ACHN (cell line): ENCODE results near the gene ZNF525.
"Not testable (repeated sequence)": the region's sequence is repeated elsewhere in the genome, so short reads cannot be mapped to it uniquely, and the experiment has no call there.

Experiments used
- DNase-seq: peaks from one replicate; pipeline ENCODE4 v3.0.0-alpha.2; 2015
- in situ Hi-C: cut with HindIII; loops from 2 replicates; pipeline ENCODE4 v1.10.0; 2017; ENCODE audit warnings: low sequenced_read_pairs, low pct_ligation_motif_present, low pct_unique_long_range_greater_than_20kb

The ZNF525 gene

DNA sequence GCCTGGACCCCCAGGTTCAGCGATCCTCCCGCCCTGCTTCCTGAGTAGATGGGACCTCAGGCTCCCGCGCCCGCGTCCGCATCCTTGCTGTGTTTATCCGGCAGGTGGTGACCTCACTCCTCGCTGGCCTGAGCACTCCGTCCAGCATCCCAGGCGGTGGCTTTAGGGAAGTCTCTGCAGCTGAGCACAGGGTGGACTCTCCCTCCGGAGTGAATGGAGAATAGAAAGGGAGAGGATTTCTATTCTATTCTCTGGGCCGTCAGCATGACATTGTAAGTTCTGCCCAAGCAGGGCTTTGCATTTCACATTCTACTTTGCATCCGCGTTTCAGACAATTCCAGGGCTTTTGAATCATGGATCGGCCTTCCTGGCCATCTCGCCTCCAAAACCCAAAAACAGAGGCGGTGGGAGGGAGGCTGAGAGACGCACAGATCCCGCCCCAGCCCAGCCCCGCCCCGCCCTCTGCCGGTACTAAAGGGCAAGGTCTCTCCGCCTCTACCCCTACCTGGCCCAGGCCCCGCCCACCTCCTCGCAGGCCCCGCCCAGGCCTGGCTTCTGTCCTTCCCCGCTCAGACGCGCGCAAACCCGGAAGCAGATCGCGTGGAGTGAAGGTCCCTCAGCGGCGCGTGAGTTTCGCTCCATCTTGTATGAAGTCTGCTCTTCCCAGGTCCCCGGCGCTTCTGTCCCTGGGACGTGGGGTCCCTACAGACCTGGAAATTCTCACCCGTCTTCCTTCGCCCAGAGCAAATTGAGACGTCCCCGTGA, at the start of gene ZNF525:
ZNF525 (plus strand) TSS at position 572 of the 765 bp plus-strand sequence. CDS start 6,577 bp downstream, outside the sequence.
- in situ Hi-C loops, result no loop called here
- no peak for DNase-seq

DNA sequence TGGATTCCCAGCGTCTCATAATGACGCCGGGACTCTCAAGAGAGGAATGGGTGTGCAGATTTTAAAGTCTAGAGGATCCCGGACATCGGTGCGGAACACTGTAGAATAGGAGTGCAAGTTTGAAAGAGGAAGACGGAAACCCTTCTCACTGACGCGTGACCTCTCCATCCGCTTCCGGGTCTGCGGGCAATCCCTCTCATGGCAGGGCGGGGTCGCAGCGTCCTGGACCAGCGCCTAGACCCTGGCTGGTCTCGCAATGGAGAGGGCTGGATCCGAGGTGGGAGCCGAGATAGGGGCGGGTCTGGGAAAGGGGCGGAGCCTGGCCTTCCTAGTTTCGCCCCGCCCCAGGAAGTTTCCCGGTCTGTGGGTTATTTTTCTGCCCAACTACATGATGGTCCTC, 36.5 kb upstream of the ZNF525 start:
- in situ Hi-C loops, result no loop called here
- no peak for DNase-seq

DNA sequence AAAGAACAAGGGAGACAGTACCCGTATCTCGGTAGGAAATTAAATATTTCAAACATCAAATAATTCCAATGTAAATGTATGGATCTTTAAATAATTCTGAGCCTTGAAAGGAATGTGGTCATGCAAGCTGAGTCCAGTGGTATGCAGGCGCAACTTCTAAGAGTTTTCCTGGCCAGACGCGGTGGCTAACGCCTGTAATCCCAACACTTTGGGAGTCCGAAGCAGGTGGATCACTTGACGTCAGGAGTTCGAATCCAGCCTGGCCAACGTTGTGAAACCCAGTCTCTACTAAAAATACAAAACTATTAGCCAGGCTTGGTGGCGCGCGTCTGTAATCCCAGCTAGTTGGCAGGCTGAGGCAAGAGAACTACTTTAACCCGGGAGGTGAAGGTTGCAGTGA, 33.0 kb upstream of the ZNF525 start:
- in situ Hi-C loops, result no loop called here
- DNase-seq, result no peak

DNA sequence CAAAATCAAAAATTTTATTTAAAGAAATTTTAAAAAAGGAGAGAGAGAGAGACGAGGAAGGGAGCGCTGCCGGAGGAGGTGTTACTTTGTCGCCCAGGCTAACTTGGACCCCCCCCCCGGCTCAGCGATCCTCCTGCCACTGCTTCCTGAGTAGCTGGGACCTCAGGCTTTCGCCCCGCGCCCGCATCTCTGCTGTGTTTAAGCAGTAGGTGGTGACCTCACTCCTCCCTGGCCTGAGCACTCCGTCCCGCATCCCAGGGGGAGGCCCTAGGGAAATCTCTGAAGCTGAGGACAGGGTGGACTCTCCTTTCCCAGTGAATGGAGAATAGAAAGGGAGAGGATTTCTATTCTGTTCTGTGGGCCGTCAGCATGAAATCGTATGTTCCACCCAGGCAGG, 32.4 kb upstream of the ZNF525 start:
- no peak for DNase-seq

DNA sequence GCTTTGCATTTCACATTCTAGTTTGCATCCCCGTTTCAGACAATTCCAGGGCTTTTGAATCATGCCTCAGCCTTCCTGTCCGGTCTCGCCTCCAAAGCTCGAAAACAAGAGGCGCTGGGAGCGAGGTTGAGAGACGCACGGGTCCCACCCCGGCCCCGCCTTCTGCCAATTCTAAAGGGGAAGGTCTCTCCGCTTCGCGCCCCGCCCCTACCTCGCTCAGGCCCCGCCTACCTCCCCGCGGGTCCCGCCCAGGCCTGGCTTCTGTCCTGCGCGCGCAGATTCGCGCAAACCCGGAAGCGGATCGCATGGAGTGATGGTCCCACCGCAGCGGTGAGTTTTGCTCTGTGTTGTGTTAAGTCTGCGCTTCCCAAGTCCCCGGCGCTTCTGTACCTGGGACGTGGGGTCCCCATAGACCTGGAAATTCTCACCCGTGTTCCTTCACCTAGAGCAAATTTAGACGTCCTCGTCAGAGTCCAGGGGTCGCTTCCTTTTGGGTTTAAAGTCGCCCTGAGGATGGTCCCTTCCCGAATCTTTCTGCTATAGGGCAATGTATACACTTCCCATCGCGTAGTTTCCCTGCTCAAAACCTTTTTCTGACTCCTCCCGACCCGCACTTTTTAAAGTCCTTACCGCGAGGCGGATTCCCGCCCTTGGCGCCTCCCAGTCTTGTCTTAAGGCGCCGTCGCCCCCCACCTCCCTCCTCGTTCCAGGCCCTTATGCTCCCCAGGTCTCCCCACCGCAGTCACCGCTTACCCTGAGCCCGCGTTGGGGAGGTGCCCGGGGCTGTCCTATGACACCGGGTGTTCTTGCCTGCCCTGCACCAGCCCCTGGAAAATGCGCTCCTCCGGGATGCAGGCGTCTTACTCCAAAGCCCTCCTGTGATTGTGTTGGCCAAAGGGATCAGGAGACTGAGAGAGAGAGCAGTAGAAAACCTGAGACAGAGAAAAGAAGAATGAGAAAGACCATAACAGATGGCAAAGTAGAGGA, 31.7 kb upstream of the ZNF525 start, which contains the start of gene ZNF845:
ZNF845 (plus strand) TSS at position 287 of the 987 bp plus-strand sequence. CDS start 7,559 bp downstream, outside the sequence.
- peak; percentile 53 for DNase-seq
- in situ Hi-C loops, result no loop called here

More for the DNA sequence above, 32.4 kb upstream of the ZNF525 start:
- in situ Hi-C loops, result no loop called here

DNA sequence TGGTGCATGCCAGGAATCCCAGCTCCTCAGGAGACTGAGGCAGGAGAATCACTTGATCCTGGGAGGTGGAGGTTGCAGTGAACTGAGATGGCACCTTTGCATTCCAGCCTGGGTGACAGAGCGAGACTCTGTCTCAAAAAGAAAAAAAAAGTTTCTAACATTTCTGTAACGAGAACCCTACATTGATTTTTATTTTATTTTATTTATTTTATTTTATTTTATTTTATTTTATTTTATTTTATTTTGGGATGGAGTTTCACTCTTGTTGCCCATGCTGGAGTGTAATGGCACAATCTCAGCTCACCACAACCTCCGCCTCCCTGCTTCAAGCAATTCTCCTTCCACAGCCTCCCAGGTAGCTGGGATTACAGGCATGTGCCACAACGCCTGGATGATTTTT, 21.1 kb upstream of the ZNF525 start:
- DNase-seq, in situ Hi-C loops: not testable (repeated sequence)

DNA sequence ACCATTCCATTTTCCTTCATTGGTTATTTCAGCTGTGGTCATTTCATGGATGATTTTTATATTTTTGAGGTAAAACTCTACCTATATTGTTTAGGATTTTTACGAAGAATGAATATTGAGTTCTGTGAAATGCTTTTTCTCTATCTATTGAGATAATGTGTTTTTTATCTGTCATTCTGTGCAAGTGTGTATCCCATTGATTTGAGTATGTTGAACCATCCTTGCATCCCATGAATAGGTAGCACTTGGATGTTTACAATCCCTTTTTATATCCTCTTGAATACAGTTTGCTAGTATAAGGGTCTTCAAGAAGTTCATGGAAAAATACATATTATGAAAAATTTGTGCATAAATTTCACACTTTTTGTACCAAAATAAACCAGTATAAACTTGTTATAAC, 9.8 kb upstream of the ZNF525 start:
- in situ Hi-C loops, result no loop called here
- no peak for DNase-seq

DNA sequence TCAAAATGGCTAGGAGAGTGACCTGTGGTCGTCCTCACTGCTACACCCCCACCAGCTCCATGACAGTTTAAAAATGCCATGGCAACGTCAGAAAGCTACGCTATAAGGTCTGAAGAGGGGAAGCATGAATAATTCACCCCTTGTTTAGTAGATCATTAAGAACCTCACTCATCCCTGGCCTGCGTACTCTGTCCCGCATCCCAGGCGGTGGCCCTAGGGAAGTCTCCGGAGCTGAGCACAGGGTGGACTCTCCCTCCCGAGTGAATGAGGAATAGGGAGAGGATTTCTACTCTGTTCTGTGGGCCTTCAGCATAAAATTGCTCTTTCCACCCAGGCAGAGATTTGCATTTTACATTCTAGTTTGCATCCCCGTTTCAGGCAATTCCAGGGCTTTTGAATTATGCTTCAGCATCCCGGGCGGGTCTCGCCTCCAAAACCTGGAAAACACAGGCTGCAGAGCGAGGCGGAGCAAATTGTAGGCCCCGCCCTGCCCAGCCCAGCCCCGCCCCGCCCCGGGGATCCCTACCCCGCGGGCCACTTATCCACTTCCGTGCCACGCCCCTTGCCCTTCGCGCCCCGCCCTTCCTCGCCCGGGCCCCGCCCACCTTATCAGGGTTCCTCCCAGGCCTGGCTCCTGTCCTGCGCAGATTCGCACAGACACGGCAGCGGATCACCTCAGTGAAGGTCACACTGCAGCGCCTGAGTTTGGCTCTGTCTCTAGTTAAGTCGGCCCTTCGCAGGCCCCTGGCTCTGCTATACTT, 7.5 kb upstream of the ZNF525 start:
- no peak for DNase-seq
- in situ Hi-C loops, result no loop called here

DNA sequence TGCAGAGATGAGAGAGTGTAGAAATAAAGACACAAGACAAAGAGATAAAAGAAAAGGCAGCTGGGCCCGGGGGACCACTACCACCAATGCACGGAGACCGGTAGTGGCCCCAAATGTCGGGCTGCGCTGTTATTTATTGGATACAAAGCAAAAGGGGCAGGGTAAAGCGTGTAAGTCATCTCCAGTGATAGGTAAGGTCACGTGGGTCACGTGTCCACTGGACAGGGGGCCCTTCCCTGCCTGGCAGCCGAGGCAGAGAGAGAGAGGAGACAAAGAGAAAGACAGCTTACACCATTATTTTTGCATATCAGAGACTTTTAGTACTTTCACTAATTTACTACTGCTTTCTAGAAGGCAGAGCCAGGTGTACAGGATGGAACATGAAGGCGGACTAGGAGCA, 5.4 kb upstream of the ZNF525 start:
- DNase-seq, in situ Hi-C loops: not testable (repeated sequence)

DNA sequence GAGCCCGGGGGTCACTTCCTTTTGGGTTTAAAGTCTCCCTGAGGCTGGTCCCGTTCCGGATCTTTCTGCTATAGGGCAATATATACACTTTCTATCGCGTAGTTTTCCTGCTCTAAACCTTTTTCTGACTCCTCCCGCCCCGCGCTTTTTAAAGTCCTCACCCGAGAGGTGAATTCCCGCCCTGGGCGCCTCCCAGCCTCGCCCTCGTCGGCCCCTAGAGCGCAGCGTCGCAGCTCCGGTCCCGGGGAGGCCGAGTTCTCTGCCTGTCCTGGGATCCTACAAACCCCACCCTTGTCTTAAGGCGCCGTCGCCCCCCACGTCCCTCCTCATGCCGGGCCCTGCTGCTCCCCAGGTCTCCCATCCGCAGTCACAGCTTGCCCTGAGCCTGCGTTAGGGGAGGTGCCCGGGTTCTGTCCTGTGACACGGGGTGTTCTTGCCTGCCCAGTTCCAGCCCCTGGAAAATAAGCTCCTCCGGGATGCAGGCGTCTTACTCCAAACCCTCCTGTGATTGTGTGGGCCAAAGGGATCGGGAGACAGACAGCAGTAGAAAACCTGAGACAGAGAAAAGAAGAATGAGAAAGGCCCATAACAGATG, 491 bp downstream of the ZNF525 start:
- in situ Hi-C loops, result no loop called here
- no peak for DNase-seq

DNA sequence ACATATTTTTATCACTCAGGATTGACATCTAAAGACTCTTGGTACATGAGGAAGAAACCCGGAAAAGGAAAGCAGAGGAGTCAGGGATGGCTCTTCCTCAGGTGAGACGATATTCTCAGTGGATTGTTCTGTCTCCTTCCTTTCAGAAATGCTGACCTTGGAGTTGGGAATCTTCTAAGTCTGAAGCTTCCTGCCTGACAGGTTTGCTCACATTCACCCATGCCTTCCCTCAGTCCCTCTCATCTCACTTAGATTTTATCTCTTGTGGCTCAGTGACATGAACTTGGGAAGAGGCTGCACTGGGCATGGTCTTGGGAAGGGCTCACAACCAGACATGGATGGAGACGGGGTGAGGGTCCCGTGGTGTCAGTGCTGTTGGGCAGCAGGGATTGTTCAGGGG, 6.7 kb downstream of the ZNF525 start:
- in situ Hi-C loops, result no loop called here
- DNase-seq, result no peak

DNA sequence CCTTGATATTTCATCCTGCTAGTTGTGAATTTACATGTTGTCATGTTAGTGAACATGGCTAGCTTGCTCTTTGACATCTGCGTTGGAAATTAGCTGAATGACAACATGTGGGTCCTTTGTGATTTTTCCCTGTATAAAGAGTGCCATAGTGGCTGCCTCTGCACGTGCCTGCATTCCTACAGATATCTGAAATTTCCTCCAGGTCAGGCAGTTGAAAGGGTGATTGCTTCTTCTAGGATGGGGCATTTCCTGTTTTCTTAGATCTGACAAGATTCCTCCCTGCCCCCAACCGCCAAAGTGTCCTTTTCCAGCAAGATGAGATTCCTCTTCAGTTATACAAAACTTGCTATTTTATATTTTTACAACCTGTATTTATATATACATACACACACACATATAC, 8.8 kb downstream of the ZNF525 start:
- in situ Hi-C loops, result no loop called here
- no peak for DNase-seq

DNA sequence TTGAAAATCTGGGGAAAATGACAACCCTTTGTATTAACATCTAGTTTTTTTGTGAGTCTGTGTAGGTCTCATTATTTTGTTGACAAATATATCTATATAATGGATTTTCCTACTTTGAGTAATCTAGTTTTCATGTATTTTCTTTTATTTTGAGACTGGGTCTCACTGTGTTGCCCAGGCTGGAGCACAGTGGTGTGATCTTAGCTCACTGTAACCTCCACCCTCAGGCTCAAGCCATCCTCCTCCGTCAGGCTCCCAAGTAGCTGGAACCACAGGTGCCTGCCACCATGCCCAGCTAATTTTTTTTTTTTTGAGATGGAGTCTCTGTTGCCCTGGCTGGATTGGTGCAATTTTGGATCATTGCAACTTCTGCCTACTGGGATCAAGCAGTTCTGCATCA, 9.2 kb downstream of the ZNF525 start:
- no peak for DNase-seq
- in situ Hi-C loops, result no loop called here

DNA sequence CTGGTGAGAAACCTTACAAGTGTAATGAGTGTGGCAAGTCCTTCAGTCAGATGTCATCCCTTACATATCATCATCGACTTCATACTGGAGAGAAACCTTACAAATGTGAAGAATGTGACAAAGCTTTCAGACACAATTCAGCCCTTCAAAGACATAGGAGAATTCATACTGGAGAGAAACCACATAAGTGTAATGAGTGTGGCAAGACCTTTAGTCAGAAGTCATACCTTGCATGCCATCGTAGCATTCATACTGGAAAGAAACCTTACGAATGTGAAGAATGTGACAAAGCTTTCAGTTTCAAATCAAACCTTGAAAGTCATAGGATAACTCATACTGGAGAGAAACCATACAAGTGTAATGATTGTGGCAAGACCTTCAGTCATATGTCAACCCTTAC, 15.9 kb downstream of the ZNF525 start:
- in situ Hi-C loops, result no loop called here
- DNase-seq, result no peak

DNA sequence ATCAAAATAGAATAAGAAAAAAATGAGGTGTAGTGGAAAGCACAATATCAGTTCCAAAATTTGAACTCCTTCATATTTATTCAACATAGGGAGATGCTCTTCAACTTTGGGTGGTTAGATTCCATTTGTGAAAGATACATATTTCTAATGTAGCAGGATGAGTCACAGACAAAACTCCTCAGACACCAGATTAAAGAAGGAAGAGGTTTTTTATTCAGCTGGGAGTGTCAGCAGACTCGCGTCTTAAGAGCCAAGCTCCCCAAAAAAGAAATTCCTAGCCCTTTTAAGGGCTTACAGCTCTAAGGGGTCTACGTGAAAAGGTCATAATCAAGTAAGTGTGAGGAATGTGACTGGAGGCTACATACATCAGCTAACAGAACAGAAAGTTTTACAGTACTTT, 22.7 kb downstream of the ZNF525 start:
- in situ Hi-C loops, result no loop called here
- DNase-seq, result no peak

DNA sequence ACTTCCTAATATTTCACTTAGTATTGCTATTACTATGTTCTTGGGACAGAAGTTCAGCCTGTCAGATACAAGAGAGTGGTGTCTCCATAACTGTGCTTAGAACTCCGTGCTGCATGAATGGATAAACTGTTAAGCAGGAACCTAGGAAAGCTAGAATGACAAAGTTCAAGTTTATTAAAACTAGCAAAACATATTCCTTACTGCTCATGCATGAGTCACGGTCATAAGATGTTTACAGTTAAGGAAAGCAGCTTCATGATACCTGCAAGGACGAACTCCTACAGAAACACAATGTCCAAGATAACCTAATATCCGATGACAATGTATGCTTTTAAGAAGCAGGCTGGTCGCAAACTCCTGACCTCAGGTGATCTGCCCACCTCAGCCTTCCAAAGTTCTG, 23.4 kb downstream of the ZNF525 start:
- no peak for DNase-seq
- in situ Hi-C loops, result no loop called here

DNA sequence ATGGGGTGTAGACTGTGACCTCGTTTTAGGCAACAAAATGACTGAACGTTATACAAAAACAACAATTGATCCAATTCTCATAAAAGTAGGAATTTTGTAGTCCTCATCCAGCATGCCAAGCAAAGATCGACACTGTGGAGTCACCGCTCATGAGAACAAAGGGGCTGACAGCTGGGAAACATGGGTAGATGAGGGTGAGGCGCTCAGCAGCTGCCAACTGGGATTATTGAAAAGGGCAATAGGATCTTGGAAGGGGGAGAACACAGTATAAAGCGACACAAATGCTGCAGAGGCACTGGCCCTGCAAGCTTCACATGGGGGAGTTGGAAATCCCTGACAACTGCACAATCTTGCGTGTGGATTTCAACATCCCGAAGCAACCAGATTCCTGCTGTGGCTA, 24.1 kb downstream of the ZNF525 start:
- no peak for DNase-seq
- in situ Hi-C loops, result no loop called here

DNA sequence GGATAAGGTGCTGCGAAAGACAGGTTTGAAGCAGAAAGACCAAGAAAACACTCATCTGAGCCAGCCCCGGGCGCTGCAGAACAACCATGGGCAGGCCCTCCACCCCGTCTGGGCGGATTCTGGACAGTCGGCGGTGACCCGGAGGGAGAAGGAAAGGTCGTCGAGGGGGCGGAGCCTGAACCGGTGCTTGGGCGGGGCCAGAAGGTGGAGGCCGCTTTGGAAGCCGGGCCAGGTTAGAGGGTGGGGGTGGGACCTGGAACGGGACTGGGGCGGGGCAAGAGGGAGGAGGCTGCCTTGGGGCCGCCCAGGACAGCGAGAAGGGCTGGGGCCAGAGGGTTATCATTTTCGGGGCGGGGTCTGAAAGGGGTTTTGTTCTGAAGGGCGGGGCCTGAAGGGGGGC, 24.5 kb downstream of the ZNF525 start:
- no peak for DNase-seq
- in situ Hi-C loops, result no loop called here
